Large intestine (tissue), 12 donors: ENCODE measurements around the gene CKS1B. TPM values are rescaled to one million over a fixed set of nuclear protein-coding genes. Genes with fewer than 3 reads are reported as not detected.

ENCODE experiments used
- DNase-seq, 2 donors: peaks; one replicate each; pipeline versions ENCODE4 v3.0.0 to v3.0.0-alpha.2; 2013
- H3K27ac ChIP-seq: one replicate; pipeline ENCODE4 v1.5.1; 2013; ENCODE audit warnings: low read length
- H3K27me3 ChIP-seq: 2 replicates; pipeline ENCODE4 v1.6.1; 2013; ENCODE audit warnings: low read length; ENCODE audit not compliant: control insufficient read depth, insufficient read depth
- H3K36me3 ChIP-seq: 2 replicates; pipeline ENCODE4 v1.6.1; 2013; ENCODE audit warnings: low read length; ENCODE audit not compliant: control insufficient read depth, insufficient read depth
- H3K4me1 ChIP-seq: one replicate; pipeline ENCODE4 v1.6.1; 2013; ENCODE audit warnings: low read length; ENCODE audit not compliant: control insufficient read depth, insufficient read depth
- H3K4me3 ChIP-seq: one replicate; pipeline ENCODE4 v1.5.1; 2013; ENCODE audit warnings: low read length
- H3K9me3 ChIP-seq: one replicate; pipeline ENCODE4 v1.6.1; 2013; ENCODE audit warnings: mild to moderate bottlenecking, low read depth, low read length, moderate library complexity; ENCODE audit not compliant: control insufficient read depth
- WGBS: methylation state at CpG from one replicate; pipeline ENCODE4 v1.1.5; 2013; ENCODE audit warnings: low lambda C conversion rate; ENCODE audit not compliant: insufficient coverage; 5-methylcytosine and 5-hydroxymethylcytosine counted together
- long read RNA-seq, 11 donors: transcript quantifications; one replicate each; lab custom pipeline, GENCODE V29; 2026
- polyA plus RNA-seq: library from polyadenylated mRNA; unstranded; fragments of 120-200 nt; gene quantifications from one replicate; pipeline ENCODE4 v1.2.1, GENCODE V29; 2013

Gene CKS1B
- polyA plus RNA-seq: 65.6 TPM
- long read RNA-seq, donor 1, transcript CKS1B-201 (3 exons, 759 nt): major isoform, 22 of 25 reads
- long read RNA-seq, donor 1, partial matches to known transcripts: 0 of 25 reads
- long read RNA-seq, donor 1, other reads (novel, unspliced or antisense): 0 of 25 reads
- long read RNA-seq, donor 2, transcript CKS1B-201 (3 exons, 759 nt): major isoform, 68 of 76 reads
- long read RNA-seq, donor 2, partial matches to known transcripts: 0 of 76 reads
- long read RNA-seq, donor 2, other reads (novel, unspliced or antisense): 5 of 76 reads
- long read RNA-seq, donor 3: 0 reads
- long read RNA-seq, donor 4, partial matches to known transcripts: 0 of 3 reads
- long read RNA-seq, donor 4, other reads (novel, unspliced or antisense): 0 of 3 reads
- long read RNA-seq, donor 5, transcript CKS1B-201 (3 exons, 759 nt): major isoform, 30 of 33 reads
- long read RNA-seq, donor 5, partial matches to known transcripts: 0 of 33 reads
- long read RNA-seq, donor 5, other reads (novel, unspliced or antisense): 0 of 33 reads
- long read RNA-seq, donor 6, transcript CKS1B-201 (3 exons, 759 nt): major isoform, 25 of 30 reads
- long read RNA-seq, donor 6, partial matches to known transcripts: 0 of 30 reads
- long read RNA-seq, donor 6, other reads (novel, unspliced or antisense): 0 of 30 reads
- long read RNA-seq, donor 7, transcript CKS1B-201 (3 exons, 759 nt): major isoform, 24 of 27 reads
- long read RNA-seq, donor 7, partial matches to known transcripts: 0 of 27 reads
- long read RNA-seq, donor 7, other reads (novel, unspliced or antisense): 0 of 27 reads
- long read RNA-seq, donor 8, transcript CKS1B-201 (3 exons, 759 nt): major isoform, 53 of 57 reads
- long read RNA-seq, donor 8, partial matches to known transcripts: 0 of 57 reads
- long read RNA-seq, donor 8, other reads (novel, unspliced or antisense): 0 of 57 reads
- long read RNA-seq, donor 9, transcript CKS1B-201 (3 exons, 759 nt): major isoform, 53 of 56 reads
- long read RNA-seq, donor 9, partial matches to known transcripts: 0 of 56 reads
- long read RNA-seq, donor 9, other reads (novel, unspliced or antisense): 0 of 56 reads
- long read RNA-seq, donor 10, transcript CKS1B-201 (3 exons, 759 nt): major isoform, 35 of 38 reads
- long read RNA-seq, donor 10, partial matches to known transcripts: 0 of 38 reads
- long read RNA-seq, donor 10, other reads (novel, unspliced or antisense): 0 of 38 reads
- long read RNA-seq, donor 11, transcript CKS1B-201 (3 exons, 759 nt): major isoform, 33 of 34 reads
- long read RNA-seq, donor 11, partial matches to known transcripts: 0 of 34 reads
- long read RNA-seq, donor 11, other reads (novel, unspliced or antisense): 0 of 34 reads

GRCh38 chr1:154974102-154974807, at the start of gene CKS1B:
Gene CKS1B, plus strand, starts transcription at chr1:154974681. Its CDS starts 65 bp downstream, at chr1:154974746.
- H3K9me3 ChIP-seq: no peaks in the 10 kb centered on the region
- no peaks in the 10 kb centered on the region for H3K27me3 ChIP-seq
- WGBS: 0% methylated on average over 6 of the region's 47 CpGs
- DNase-seq: peak; percentile 100
- H3K27ac ChIP-seq: peak within 1 kb of the TSS; percentile 100
- H3K36me3 ChIP-seq: peaks cover 11% of the 10 kb centered on the region
- H3K4me1 ChIP-seq: peaks cover 38% of the 10 kb centered on the region
- peak within 1 kb of the TSS; percentile 80 for H3K4me3 ChIP-seq

GRCh38 chr1:154925335-154926170, 48.9 kb upstream of the CKS1B start:
- no peak for DNase-seq
- Histone ChIP-seq H3K4me1 (no peaks in the 10 kb centered on the region), H3K4me3 (no peak overlapping the region), H3K36me3 (peaks cover 60% of the 10 kb centered on the region), H3K27me3 (no peaks in the 10 kb centered on the region), H3K27ac (no peak overlapping the region), H3K9me3 (no peaks in the 10 kb centered on the region)
- WGBS: no CpG with 5 or more reads among the region's 3 CpGs

DNA sequence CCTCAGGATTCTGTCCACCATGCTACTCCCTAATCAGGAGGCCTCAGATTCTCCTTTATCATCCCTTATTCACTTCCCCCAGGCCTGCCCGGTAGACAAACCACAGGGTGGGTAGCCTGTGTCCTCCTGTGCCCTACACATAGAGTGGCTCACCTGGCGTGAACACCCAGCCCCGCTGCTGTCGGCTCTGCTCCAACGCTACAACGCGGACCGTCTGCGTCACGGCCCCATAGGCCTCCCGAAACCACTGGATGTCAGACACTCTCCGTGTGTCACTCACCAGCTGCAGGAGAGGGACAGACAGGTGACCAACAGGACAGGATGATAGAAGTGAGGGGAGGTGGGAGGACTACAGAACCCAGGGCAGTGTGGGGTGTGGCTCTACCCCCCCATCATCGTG, 48.3 kb upstream of the CKS1B start:
- WGBS: no CpG with 5 or more reads among the region's 13 CpGs
- no peak for DNase-seq
- peaks cover 63% of the 10 kb centered on the region for H3K36me3 ChIP-seq

GRCh38 chr1:154931940-154932487, 42.5 kb upstream of the CKS1B start:
- peaks cover 27% of the 10 kb centered on the region for H3K4me1 ChIP-seq
- no peaks in the 10 kb centered on the region for H3K27me3 ChIP-seq
- no peaks in the 10 kb centered on the region for H3K9me3 ChIP-seq
- no peak overlapping the region for H3K4me3 ChIP-seq
- no CpG with 5 or more reads among the region's 11 CpGs for WGBS
- H3K27ac ChIP-seq: peak overlapping the region; percentile 93
- H3K36me3 ChIP-seq: peaks cover 22% of the 10 kb centered on the region
- DNase-seq: peak; percentile 92 to 98

More for the DNA sequence above, 48.3 kb upstream of the CKS1B start:
- Histone ChIP-seq H3K4me3 (no peak overlapping the region), H3K9me3 (no peaks in the 10 kb centered on the region), H3K27me3 (no peaks in the 10 kb centered on the region), H3K4me1 (peaks cover 4% of the 10 kb centered on the region), H3K27ac (no peak overlapping the region)

DNA sequence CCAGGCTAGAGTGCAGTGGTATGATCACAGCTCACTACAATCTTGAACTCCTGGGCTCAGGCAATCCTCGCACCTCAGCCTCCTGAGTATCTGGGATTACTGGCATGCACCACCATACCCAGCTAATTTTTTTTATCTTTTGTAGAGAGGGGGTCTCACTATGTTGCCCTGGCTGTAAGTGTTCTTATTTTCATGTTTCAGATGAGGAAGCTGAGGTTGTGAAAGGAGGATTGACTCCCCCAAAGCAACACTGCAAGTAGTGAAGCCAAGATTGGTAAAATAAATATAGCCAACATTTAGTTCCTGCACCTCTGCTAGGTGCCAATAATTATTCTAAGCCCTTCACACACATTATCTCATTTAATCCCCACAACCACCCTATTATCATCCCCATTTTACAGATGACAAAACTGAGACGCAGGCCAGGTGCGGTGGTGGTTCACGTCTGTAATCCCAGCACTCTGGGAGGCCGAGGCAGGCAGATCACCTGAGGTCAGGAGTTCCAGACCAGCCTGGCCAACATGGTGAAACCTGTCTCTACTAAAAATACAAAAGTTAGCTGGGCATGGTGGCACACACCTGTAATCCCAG, 40.0 kb upstream of the CKS1B start:
- DNase-seq: no peak
- Histone ChIP-seq H3K27ac (no peak overlapping the region), H3K9me3 (no peaks in the 10 kb centered on the region), H3K36me3 (peaks cover 8% of the 10 kb centered on the region), H3K4me3 (no peak overlapping the region), H3K27me3 (no peaks in the 10 kb centered on the region), H3K4me1 (peaks cover 37% of the 10 kb centered on the region)
- WGBS: no CpG with 5 or more reads among the region's 5 CpGs

GRCh38 chr1:154935749-154936554, 38.5 kb upstream of the CKS1B start:
- WGBS: no CpG with 5 or more reads among the region's 27 CpGs
- no peaks in the 10 kb centered on the region for H3K27me3 ChIP-seq
- peak overlapping the region; percentile 99 for H3K27ac ChIP-seq
- no peaks in the 10 kb centered on the region for H3K36me3 ChIP-seq
- DNase-seq: no peak
- H3K4me1 ChIP-seq: peaks cover 35% of the 10 kb centered on the region
- H3K4me3 ChIP-seq: peak overlapping the region; percentile 74
- no peaks in the 10 kb centered on the region for H3K9me3 ChIP-seq

- peak within 1 kb of the TSS; percentile 99 for H3K27ac ChIP-seq
- H3K36me3 ChIP-seq: no peaks in the 10 kb centered on the region
- WGBS: no CpG with 5 or more reads among the region's 45 CpGs
- H3K27me3 ChIP-seq: no peaks in the 10 kb centered on the region
- peak; percentile 94 to 98 for DNase-seq
- no peaks in the 10 kb centered on the region for H3K9me3 ChIP-seq
- H3K4me1 ChIP-seq: peaks cover 32% of the 10 kb centered on the region
- peak within 1 kb of the TSS; percentile 74 for H3K4me3 ChIP-seq
These were observed 37.9 kb upstream of the CKS1B start, which contains the start of gene PMVK for GRCh38 chr1:154936555-154937084. Gene PMVK, minus strand, starts transcription at chr1:154936719. Its CDS starts 34 bp downstream, at chr1:154936685.
